Transverse colon (tissue), 4 donors: ENCODE data around the gene HSD17B3. TPM values are rescaled to one million over a fixed set of nuclear protein-coding genes. Genes with fewer than 3 reads are reported as not detected.
"Not testable (repeated sequence)": the region's sequence is repeated elsewhere in the genome, so short reads cannot be mapped to it uniquely, and the experiment has no call there.

Source experiments
- DNase-seq: peaks from one replicate; pipeline ENCODE4 v3.0.0-alpha.2; 2019
- H3K27ac ChIP-seq, 4 donors: fragments of 200-600 bp; sonication (generic); 2 replicates each; pipeline ENCODE4 v1.5.1; 2016 to 2018; ENCODE audit warnings: inconsistent platforms in 4 of 4
- H3K27me3 ChIP-seq: fragments of 200-600 bp; sonication (generic); 2 replicates; pipeline ENCODE4 v1.5.1; 2017; ENCODE audit warnings: inconsistent platforms
- H3K36me3 ChIP-seq, 4 donors: fragments of 200-600 bp; sonication (generic); 2 replicates each; pipeline ENCODE4 v1.5.1; 2017 to 2019; ENCODE audit warnings: inconsistent platforms in 4 of 4
- H3K4me1 ChIP-seq, 4 donors: fragments of 200-600 bp; sonication (generic); 2 replicates each; pipeline ENCODE4 v1.5.1; 2017 to 2020; ENCODE audit warnings: inconsistent platforms in 4 of 4
- H3K4me3 ChIP-seq, 4 donors: fragments of 200-600 bp; sonication (generic); 1 replicate in 1 of 4; 2 replicates in 3 of 4; pipeline versions ENCODE4 v1.5.1 to v1.6.1; 2017 to 2019; ENCODE audit warnings: inconsistent platforms in 4 of 4
- H3K9me3 ChIP-seq, 2 donors: fragments of 200-600 bp; sonication (generic); 2 replicates each; pipeline ENCODE4 v1.5.1; 2017 to 2019; ENCODE audit warnings: inconsistent platforms in 2 of 2
- CTCF ChIP-seq, 5 experiments: fragments of 200-600 bp in 3 of 5; fragments of 450-650 bp in 2 of 5; sonication (generic) in 3 of 5; IDR thresholded peaks; 1 replicate in 2 of 5; 2 replicates in 3 of 5; pipeline ENCODE4 v1.5.1; 2016 to 2017; ENCODE audit warnings: antibody characterized with exemption in 5 of 5, inconsistent platforms in 3 of 5, mild to moderate bottlenecking in 2 of 5, moderate library complexity in 1 of 5
- EP300 ChIP-seq: sonication (generic); formaldehyde crosslinking; IDR thresholded peaks from one replicate; pipeline ENCODE4 v1.6.1; 2017; ENCODE audit warnings: antibody characterized with exemption, low read depth
- POLR2A ChIP-seq: fragments of 450-650 bp; IDR thresholded peaks from one replicate; pipeline ENCODE4 v1.6.1; 2016; ENCODE audit warnings: antibody characterized with exemption, mild to moderate bottlenecking, moderate library complexity
- POLR2AphosphoS5 ChIP-seq, 3 donors: sonication (generic); formaldehyde crosslinking; IDR thresholded peaks; one replicate each; pipeline ENCODE4 v1.6.1; 2016; ENCODE audit warnings: antibody characterized with exemption in 3 of 3
- WGBS, 2 donors: methylation state at CpG; one replicate each; pipeline ENCODE4 v1.1.5; 2018; ENCODE audit warnings: low coverage in 1 of 2; 5-methylcytosine and 5-hydroxymethylcytosine counted together
- in situ Hi-C, 4 donors: fragments of 200-750 bp; cut with MboI; loops; one replicate each; pipeline versions ENCODE4 v1.15.0 to v1.15.1; 2017; ENCODE audit warnings: low sequenced_read_pairs in 3 of 4, low pct_ligation_motif_present in 1 of 4, low pct_unique_long_range_greater_than_20kb in 1 of 4
- intact Hi-C: fragments of 100-400 bp; cut with DNase I; formaldehyde crosslinking; loops from one replicate; pipeline ENCODE4 v1.15.1; 2023; ENCODE audit warnings: low total_unique reads
- total RNA-seq, 4 donors: library from RNA; depleted of rRNA; stranded (reverse); fragments of >200 nt; gene quantifications; one replicate each; pipeline ENCODE4 v1.1.0, GENCODE V29; 2016

HSD17B3 gene
- total RNA-seq, 4 donors from 2014 or later = 6.0 TPM; not detected in 3

- H3K27me3 ChIP-seq = no peaks in the 10 kb centered on the region
- TF ChIP-seq POLR2A = no peak
- no peak overlapping the region for H3K4me3 ChIP-seq
- no peak overlapping the region for H3K27ac ChIP-seq
- 80 to 88% methylated on average over 6 of the region's 6 CpGs for WGBS, 2 donors
- in situ Hi-C loops (loop anchor here in 1 of 4 donors (10.0 kb wide), 1 partner anchor 84 kb away; no protein-coding TSS in a partner anchor), intact Hi-C loops (no loop called here)
- no peaks in the 10 kb centered on the region for H3K9me3 ChIP-seq
- no peaks in the 10 kb centered on the region for H3K4me1 ChIP-seq
- DNase-seq = no peak
- peaks cover 0 to 20% (median 7%) of the 10 kb centered on the region in 4 donors for H3K36me3 ChIP-seq
Measured at GRCh38 chr9:96318921-96319565, 17.1 kb upstream of the HSD17B3 start.

DNA sequence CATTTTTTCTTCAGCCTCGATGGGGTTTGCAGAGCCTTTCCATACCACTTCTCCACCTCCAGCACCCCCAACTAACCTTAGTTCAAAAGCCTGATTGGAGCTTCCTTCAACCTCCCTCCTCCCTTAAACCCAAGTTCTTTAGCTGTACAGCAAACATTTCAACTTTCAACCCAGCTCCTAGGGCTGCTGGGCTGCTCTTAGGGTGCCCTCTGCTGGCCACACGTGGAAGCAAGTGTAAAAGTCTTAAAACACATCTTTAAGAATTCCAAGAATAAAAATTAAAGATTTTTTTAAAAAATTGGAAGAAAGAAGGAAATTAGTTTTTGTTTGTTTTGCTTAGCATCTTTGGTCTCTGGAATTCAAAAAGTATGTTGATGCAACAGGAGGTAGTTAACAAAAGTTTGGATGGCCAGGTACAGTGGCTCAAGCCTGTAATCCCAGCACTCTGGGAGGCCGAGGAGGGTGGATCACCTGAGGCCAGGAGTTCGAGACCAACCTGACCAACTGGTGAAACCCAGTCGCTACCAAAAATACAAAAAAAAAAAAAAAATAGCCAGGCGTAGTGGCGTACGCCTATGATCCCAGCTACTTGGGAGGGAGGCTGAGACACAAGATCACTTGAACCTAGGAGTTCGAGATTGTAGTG is 15.5 kb upstream of the HSD17B3 start:
- in situ Hi-C loops = loop anchor here in 1 of 4 donors (10.0 kb wide), 1 partner anchor 83 kb away; no protein-coding TSS in a partner anchor
- H3K4me1 ChIP-seq = no peaks in the 10 kb centered on the region

GRCh38 chr9:96309850-96310249 is 7.9 kb upstream of the HSD17B3 start:
- H3K4me3 ChIP-seq = no peak overlapping the region
- in situ Hi-C loops = loop anchor here in 1 of 4 donors (10.0 kb wide), 1 partner anchor 75 kb away; no protein-coding TSS in a partner anchor
- DNase-seq = no peak
- TF ChIP-seq EP300 (no peak), POLR2A (no peak), CTCF (IDR thresholded peaks at IDR 0.05) (no peak), POLR2AphosphoS5 (IDR thresholded peaks at IDR 0.05) (no peak)
- H3K36me3 ChIP-seq = no peaks in the 10 kb centered on the region
- WGBS, 2 donors = 92 to 96% methylated on average over 5 to 7 of the region's 7 CpGs
- peaks cover 4 to 7% of the 10 kb centered on the region in 2 donors for H3K9me3 ChIP-seq
- no peaks in the 10 kb centered on the region for H3K4me1 ChIP-seq
- intact Hi-C loops = no loop called here
- H3K27ac ChIP-seq = no peak overlapping the region
- no peaks in the 10 kb centered on the region for H3K27me3 ChIP-seq

More for the DNA sequence above, 15.5 kb upstream of the HSD17B3 start:
- Histone ChIP-seq H3K36me3 (peaks cover 0 to 20% (median 7%) of the 10 kb centered on the region in 4 donors), H3K4me3 (no peak overlapping the region), H3K27me3 (no peaks in the 10 kb centered on the region), H3K27ac (no peak overlapping the region), H3K9me3 (peaks cover 4 to 7% of the 10 kb centered on the region in 2 donors)
- 56 to 61% methylated on average over 9 of the region's 9 CpGs for WGBS, 2 donors
- TF ChIP-seq POLR2A (no peak), CTCF (IDR thresholded peaks at IDR 0.05) (peak; percentile 71 to 91 (median 85))
- intact Hi-C loops = no loop called here
- DNase-seq = peak; percentile 46

- H3K4me1 ChIP-seq, H3K27ac ChIP-seq, intact Hi-C loops, H3K4me3 ChIP-seq, H3K27me3 ChIP-seq, in situ Hi-C loops, H3K9me3 ChIP-seq, DNase-seq, H3K36me3 ChIP-seq: not testable (repeated sequence)
- 95% methylated on average over 6 of the region's 6 CpGs; no CpG with 5 or more reads in 1 of the 2 donors for WGBS, 2 donors
Measured at GRCh38 chr9:96306958-96307357, 5.0 kb upstream of the HSD17B3 start.

DNA sequence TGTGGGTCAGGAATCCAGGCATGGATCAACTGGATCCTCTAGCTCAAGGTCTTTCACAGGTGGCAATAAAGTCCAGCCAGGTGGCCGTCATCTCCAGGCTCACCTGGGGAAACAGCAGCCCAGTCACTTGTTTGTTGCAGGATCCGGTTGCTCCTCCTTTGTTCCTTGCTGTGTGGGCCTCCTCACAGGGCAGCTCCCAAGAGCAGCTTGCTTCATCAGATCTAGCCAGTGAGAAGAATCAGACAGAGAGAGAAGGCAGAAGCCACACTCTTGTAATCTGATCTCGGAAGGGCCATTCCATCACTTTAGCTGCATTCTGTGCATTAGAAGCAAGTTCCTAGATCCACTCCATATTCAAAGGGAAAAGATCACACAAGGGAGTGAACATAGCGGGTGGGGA is 3.2 kb upstream of the HSD17B3 start:
- H3K36me3 ChIP-seq = no peaks in the 10 kb centered on the region
- H3K4me3 ChIP-seq = no peak overlapping the region
- no peak for TF ChIP-seq EP300
- no peak for DNase-seq
- no peak overlapping the region for H3K27ac ChIP-seq
- no peaks in the 10 kb centered on the region for H3K9me3 ChIP-seq
- H3K4me1 ChIP-seq = no peaks in the 10 kb centered on the region
- in situ Hi-C loops (no loop called here), intact Hi-C loops (no loop called here)
- H3K27me3 ChIP-seq = no peaks in the 10 kb centered on the region
- WGBS, 2 donors = 77 to 86% methylated on average over 4 of the region's 4 CpGs
